GM12878 (cell line): ENCODE measurements around the gene VLDLR. TPM values are rescaled to one million over a fixed set of nuclear protein-coding genes. Genes with fewer than 3 reads are reported as not detected.

Experiments used
- ATAC-seq: fragments of 200-7000 bp; cut with Tn5 transposase; 3 replicates; pipeline ENCODE4 v1.9.1; 2020; ENCODE audit warnings: mild to moderate bottlenecking, moderate library complexity
- BruUV-seq: library from RNA; stranded (reverse); fragments of 400-500 nt; replicated peaks from 2 replicates; lab custom pipeline; 2021; lab: Mats Ljungman, UMichigan
- CTCF ChIA-PET: fragments of 300-600 bp; sonication (Branson Sonifier 250); formaldehyde crosslinking; extraction: SDS; loops from one replicate; lab custom pipeline; 2021; ENCODE audit warnings: inconsistent platforms; lab: Yijun Ruan, JAX
- POLR2A ChIA-PET: fragments of 350-600 bp; formaldehyde crosslinking; extraction: SDS; loops from one replicate; lab custom pipeline; 2021; ENCODE audit warnings: inconsistent platforms; lab: Charles Lee
- RAD21 ChIA-PET: fragments of 300-600 bp; sonication (Branson Sonifier 250); formaldehyde crosslinking; loops from one replicate; lab custom pipeline; 2023; ENCODE audit warnings: antibody characterized with exemption; ENCODE audit not compliant: unreplicated experiment; lab: Charles Lee
- SMC1A ChIA-PET: fragments of 300-600 bp; sonication (Branson Sonifier 250); formaldehyde crosslinking; loops from one replicate; lab custom pipeline; 2023; ENCODE audit not compliant: unreplicated experiment, uncharacterized antibody; lab: Charles Lee
- DNase-seq: peaks from one replicate; pipeline ENCODE4 v3.0.0-alpha.2; 2011; ENCODE audit warnings: low read depth, low spot score
- FAIRE-seq: peaks from 3 replicates; lab custom pipeline; 2011; peaks lifted over from hg19 to GRCh38; lab: Jason Lieb, UNC
- H2AFZ ChIP-seq: 2 replicates; pipeline ENCODE4 v1.6.0; 2011; ENCODE audit warnings: low read depth, low read length, control low read depth; ENCODE audit not compliant: control insufficient read depth
- H3K27ac ChIP-seq: 2 replicates; pipeline ENCODE4 v1.5.1; 2011; ENCODE audit warnings: control low read depth; ENCODE audit not compliant: control insufficient read depth, insufficient read depth
- H3K27me3 ChIP-seq, 2 experiments: replicated peaks in 1 of 2; 2 replicates each; pipeline versions ENCODE4 v1.6.0 to v1.6.1; 2011; ENCODE audit warnings: low read length in 1 of 2; ENCODE audit not compliant: control insufficient read depth in 2 of 2, insufficient read depth in 2 of 2
- H3K36me3 ChIP-seq, 2 experiments: 2 replicates each; pipeline ENCODE4 v1.5.1; 2011; ENCODE audit warnings: low read length in 1 of 2; ENCODE audit not compliant: control insufficient read depth in 2 of 2, insufficient read depth in 2 of 2
- H3K4me1 ChIP-seq: 2 replicates; pipeline ENCODE4 v1.6.1; 2011; ENCODE audit warnings: mild to moderate bottlenecking, low read length, moderate library complexity, mixed read lengths; ENCODE audit not compliant: control insufficient read depth, insufficient read depth
- H3K4me2 ChIP-seq: 2 replicates; pipeline ENCODE4 v1.6.0; 2011; ENCODE audit warnings: control low read depth; ENCODE audit not compliant: control insufficient read depth, insufficient read depth
- H3K4me3 ChIP-seq: fragments of 200-600 bp; sonication (generic); 2 replicates; pipeline ENCODE4 v1.5.1; 2016
- H3K79me2 ChIP-seq: 2 replicates; pipeline ENCODE4 v1.6.0; 2011; ENCODE audit warnings: low read length; ENCODE audit not compliant: control insufficient read depth, insufficient read depth
- H3K9ac ChIP-seq: 2 replicates; pipeline ENCODE4 v1.8.0; 2011; ENCODE audit warnings: low read length, control low read depth, mixed read lengths; ENCODE audit not compliant: control insufficient read depth, insufficient read depth
- H3K9me3 ChIP-seq: replicated peaks from 3 replicates; pipeline ENCODE4 v1.5.1; 2011; ENCODE audit warnings: mild to moderate bottlenecking, low read length; ENCODE audit not compliant: control insufficient read depth, insufficient read depth
- H4K20me1 ChIP-seq: 2 replicates; pipeline ENCODE4 v1.6.0; 2011; ENCODE audit not compliant: control insufficient read depth, insufficient read depth
- BMI1 ChIP-seq: fragments of 450-650 bp; IDR thresholded peaks from 2 replicates; pipeline ENCODE4 v1.6.1; 2016; ENCODE audit warnings: mild to moderate bottlenecking, moderate library complexity, borderline replicate concordance
- CREB1 ChIP-seq: IDR thresholded peaks from 2 replicates; pipeline ENCODE4 v1.6.1; 2012; ENCODE audit warnings: low read depth, mild to moderate bottlenecking, inconsistent platforms
- EZH2 ChIP-seq: IDR thresholded peaks from 2 replicates; pipeline ENCODE4 v1.6.1; 2012; ENCODE audit warnings: low read depth, mild to moderate bottlenecking, control low read depth, inconsistent platforms, low read length, borderline replicate concordance; ENCODE audit not compliant: control insufficient read depth
- FOXM1 ChIP-seq: IDR thresholded peaks from 2 replicates; pipeline ENCODE4 v1.6.1; 2012; ENCODE audit warnings: low read depth, mild to moderate bottlenecking, inconsistent platforms, low read length, moderate library complexity
- IKZF1 ChIP-seq: fragments of 450-650 bp; conservative IDR thresholded peaks from 2 replicates; pipeline ENCODE4 v1.6.1; 2017; ENCODE audit warnings: antibody characterized with exemption, mild to moderate bottlenecking
- NR2F1 ChIP-seq: fragments of 450-650 bp; conservative IDR thresholded peaks from 2 replicates; pipeline ENCODE4 v1.6.1; 2017; ENCODE audit warnings: mild to moderate bottlenecking
- PAX8 ChIP-seq: fragments of 450-650 bp; IDR thresholded peaks from 2 replicates; pipeline ENCODE4 v1.6.1; 2017; ENCODE audit warnings: mild to moderate bottlenecking, moderate library complexity
- RAD21 ChIP-seq: IDR thresholded peaks from 2 replicates; pipeline ENCODE4 v1.6.1; 2011; ENCODE audit warnings: mild to moderate bottlenecking, low read depth, low read length, moderate library complexity; ENCODE audit not compliant: insufficient read depth
- SPI1 ChIP-seq: IDR thresholded peaks from 2 replicates; pipeline ENCODE4 v1.6.1; 2011; ENCODE audit warnings: low read depth, mild to moderate bottlenecking, low read length, moderate library complexity, borderline replicate concordance; ENCODE audit not compliant: insufficient read depth
- WGBS: methylation state at CpG from one replicate; pipeline ENCODE4 v1.1.6; 2016; ENCODE audit warnings: low lambda C conversion rate; ENCODE audit not compliant: insufficient replicate concordance, insufficient coverage; ENCODE audit errors: missing lambda C conversion rate; 5-methylcytosine and 5-hydroxymethylcytosine counted together
- in situ Hi-C: fragments of 300-500 bp; cut with MboI; formaldehyde crosslinking; loops from 9 replicates; pipeline ENCODE4 v1.14.3; 2018; ENCODE audit warnings: mixed read lengths
- intact Hi-C: fragments of 100-400 bp; cut with micrococcal nuclease; formaldehyde crosslinking; loops from one replicate; pipeline ENCODE4 v1.14.2; 2022; ENCODE audit not compliant: unreplicated experiment
- polyA plus RNA-seq, 11 experiments: library from polyadenylated mRNA; depleted of rRNA in 4 of 11; unstranded in 6 of 11; stranded (reverse) in 5 of 11; fragments of >200 nt; fragmentation: Nextera tagmentation in 4 of 11; fragmentation: Illumina TruSeq in 1 of 11; extraction: Ambion mirVana in 4 of 11; extraction: Trizol in 1 of 11; gene quantifications; 1 replicate in 1 of 11; 2 replicates in 10 of 11; pipeline versions ENCODE4 v1.2.1 to v1.2.3, GENCODE V29; 2011 to 2016; ENCODE audit warnings: inconsistent platforms in 2 of 11, missing spikeins in 2 of 11, low read depth in 1 of 11
- total RNA-seq, 4 experiments: library from RNA; depleted of rRNA in 3 of 4; stranded (reverse); fragments of >200 nt in 3 of 4; fragmentation: Illumina TruSeq in 1 of 4; extraction: Trizol in 1 of 4; gene quantifications; 2 replicates each; pipeline versions ENCODE4 v1.2.1 to v1.2.3, GENCODE V29; 2013 to 2021
- TF ChIP-seq, protein P1 (sequence below): fragments of 450-650 bp; formaldehyde crosslinking; IDR thresholded peaks from 2 replicates; pipeline ENCODE4 v1.4.0; 2022; ENCODE audit warnings: mild to moderate bottlenecking, moderate library complexity
- TF ChIP-seq, protein P2 (sequence below): fragments of 450-650 bp; IDR thresholded peaks from 2 replicates; pipeline ENCODE4 v1.6.1; 2017; ENCODE audit warnings: mild to moderate bottlenecking
- TF ChIP-seq, protein P3 (sequence below): fragments of 450-650 bp; formaldehyde crosslinking; IDR thresholded peaks from 2 replicates; pipeline ENCODE4 v1.4.0; 2020; ENCODE audit warnings: mild to moderate bottlenecking, moderate library complexity
- TF ChIP-seq, protein P4 (sequence below): IDR thresholded peaks from 2 replicates; pipeline ENCODE4 v1.6.1; 2012; ENCODE audit warnings: low read depth, low read length, improper control_type of control experiment
- TF ChIP-seq, protein P5 (sequence below): fragments of 450-650 bp; IDR thresholded peaks from 2 replicates; pipeline ENCODE4 v1.6.1; 2017; ENCODE audit warnings: low read depth, mild to moderate bottlenecking, moderate library complexity

The VLDLR gene
- total and polyA plus RNA-seq, 10 of the 15 experiments (the other 5 are each of a cell fraction or from before 2014, with no cell fraction given), result 0.14 to 5.9 (median 0.57) TPM

DNA sequence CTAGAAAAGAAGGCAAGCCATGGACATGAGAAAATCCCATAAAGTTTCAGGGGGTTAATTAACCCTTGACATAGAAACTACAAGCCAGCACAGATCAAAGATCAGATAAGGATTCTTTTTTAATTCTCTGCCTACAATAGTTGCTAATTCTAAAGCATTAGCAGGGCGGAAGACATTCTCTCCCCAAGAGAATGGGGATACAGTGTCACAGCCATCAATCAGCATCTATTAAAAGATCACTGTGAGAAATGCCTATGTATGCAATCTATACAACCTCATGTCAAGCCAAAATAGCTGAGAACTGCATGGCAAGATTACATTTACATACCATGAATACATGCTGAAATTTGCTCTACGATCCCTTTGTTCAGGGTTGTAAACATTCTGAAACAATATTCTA lies 14.3 kb downstream of the VLDLR start:
- Histone ChIP-seq H3K4me2 (no peak overlapping the region), H4K20me1 (no peaks in the 10 kb centered on the region), H3K4me1 (no peaks in the 10 kb centered on the region), H3K9ac (no peak overlapping the region), H3K4me3 (no peak overlapping the region), H3K79me2 (no peaks in the 10 kb centered on the region), H3K9me3 (no peaks in the 10 kb centered on the region), H2AFZ (no peak overlapping the region), H3K27ac (no peak overlapping the region), H3K36me3 (no peaks in the 10 kb centered on the region), H3K27me3 (no peaks in the 10 kb centered on the region)
- SMC1A ChIA-PET, result interaction anchor here (0.6 kb wide), 1 partner anchor 30 kb away, joined by 3 read pairs; no protein-coding TSS in a partner anchor
- ATAC-seq (no peak), FAIRE-seq (no peak), DNase-seq (no peak)
- POLR2A ChIA-PET, result no interaction called here
- in situ Hi-C loops, result no loop called here
- RAD21 ChIA-PET, result no interaction called here
- CTCF ChIA-PET, result no interaction called here
- WGBS, result 69% methylated on average over 2 of the region's 2 CpGs
- intact Hi-C loops, result no loop called here
- no TSS peak for BruUV-seq
- TF ChIP-seq IKZF1, result no peak
- TF ChIP-seq, protein P1, sequence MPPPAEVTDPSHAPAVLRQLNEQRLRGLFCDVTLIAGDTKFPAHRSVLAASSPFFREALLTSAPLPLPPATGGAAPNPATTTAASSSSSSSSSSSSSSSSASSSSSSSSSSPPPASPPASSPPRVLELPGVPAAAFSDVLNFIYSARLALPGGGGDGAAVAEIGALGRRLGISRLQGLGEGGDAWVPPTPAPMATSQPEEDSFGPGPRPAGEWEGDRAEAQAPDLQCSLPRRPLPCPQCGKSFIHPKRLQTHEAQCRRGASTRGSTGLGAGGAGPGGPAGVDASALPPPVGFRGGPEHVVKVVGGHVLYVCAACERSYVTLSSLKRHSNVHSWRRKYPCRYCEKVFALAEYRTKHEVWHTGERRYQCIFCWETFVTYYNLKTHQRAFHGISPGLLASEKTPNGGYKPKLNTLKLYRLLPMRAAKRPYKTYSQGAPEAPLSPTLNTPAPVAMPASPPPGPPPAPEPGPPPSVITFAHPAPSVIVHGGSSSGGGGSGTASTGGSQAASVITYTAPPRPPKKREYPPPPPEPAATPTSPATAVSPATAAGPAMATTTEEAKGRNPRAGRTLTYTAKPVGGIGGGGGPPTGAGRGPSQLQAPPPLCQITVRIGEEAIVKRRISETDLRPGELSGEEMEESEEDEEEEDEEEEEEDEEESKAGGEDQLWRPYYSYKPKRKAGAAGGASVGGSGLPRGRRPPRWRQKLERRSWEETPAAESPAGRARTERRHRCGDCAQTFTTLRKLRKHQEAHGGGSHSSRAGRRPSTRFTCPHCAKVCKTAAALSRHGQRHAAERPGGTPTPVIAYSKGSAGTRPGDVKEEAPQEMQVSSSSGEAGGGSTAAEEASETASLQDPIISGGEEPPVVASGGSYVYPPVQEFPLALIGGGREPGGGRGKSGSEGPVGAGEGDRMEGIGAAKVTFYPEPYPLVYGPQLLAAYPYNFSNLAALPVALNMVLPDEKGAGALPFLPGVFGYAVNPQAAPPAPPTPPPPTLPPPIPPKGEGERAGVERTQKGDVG (CRISPR knock-in tag), result no peak
- no peak for TF ChIP-seq SPI1
- no peak for TF ChIP-seq CREB1
- no peak for TF ChIP-seq EZH2
- TF ChIP-seq, protein P2, sequence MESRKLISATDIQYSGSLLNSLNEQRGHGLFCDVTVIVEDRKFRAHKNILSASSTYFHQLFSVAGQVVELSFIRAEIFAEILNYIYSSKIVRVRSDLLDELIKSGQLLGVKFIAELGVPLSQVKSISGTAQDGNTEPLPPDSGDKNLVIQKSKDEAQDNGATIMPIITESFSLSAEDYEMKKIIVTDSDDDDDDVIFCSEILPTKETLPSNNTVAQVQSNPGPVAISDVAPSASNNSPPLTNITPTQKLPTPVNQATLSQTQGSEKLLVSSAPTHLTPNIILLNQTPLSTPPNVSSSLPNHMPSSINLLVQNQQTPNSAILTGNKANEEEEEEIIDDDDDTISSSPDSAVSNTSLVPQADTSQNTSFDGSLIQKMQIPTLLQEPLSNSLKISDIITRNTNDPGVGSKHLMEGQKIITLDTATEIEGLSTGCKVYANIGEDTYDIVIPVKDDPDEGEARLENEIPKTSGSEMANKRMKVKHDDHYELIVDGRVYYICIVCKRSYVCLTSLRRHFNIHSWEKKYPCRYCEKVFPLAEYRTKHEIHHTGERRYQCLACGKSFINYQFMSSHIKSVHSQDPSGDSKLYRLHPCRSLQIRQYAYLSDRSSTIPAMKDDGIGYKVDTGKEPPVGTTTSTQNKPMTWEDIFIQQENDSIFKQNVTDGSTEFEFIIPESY, result no peak
- no peak for TF ChIP-seq BMI1
- TF ChIP-seq, protein P3, sequence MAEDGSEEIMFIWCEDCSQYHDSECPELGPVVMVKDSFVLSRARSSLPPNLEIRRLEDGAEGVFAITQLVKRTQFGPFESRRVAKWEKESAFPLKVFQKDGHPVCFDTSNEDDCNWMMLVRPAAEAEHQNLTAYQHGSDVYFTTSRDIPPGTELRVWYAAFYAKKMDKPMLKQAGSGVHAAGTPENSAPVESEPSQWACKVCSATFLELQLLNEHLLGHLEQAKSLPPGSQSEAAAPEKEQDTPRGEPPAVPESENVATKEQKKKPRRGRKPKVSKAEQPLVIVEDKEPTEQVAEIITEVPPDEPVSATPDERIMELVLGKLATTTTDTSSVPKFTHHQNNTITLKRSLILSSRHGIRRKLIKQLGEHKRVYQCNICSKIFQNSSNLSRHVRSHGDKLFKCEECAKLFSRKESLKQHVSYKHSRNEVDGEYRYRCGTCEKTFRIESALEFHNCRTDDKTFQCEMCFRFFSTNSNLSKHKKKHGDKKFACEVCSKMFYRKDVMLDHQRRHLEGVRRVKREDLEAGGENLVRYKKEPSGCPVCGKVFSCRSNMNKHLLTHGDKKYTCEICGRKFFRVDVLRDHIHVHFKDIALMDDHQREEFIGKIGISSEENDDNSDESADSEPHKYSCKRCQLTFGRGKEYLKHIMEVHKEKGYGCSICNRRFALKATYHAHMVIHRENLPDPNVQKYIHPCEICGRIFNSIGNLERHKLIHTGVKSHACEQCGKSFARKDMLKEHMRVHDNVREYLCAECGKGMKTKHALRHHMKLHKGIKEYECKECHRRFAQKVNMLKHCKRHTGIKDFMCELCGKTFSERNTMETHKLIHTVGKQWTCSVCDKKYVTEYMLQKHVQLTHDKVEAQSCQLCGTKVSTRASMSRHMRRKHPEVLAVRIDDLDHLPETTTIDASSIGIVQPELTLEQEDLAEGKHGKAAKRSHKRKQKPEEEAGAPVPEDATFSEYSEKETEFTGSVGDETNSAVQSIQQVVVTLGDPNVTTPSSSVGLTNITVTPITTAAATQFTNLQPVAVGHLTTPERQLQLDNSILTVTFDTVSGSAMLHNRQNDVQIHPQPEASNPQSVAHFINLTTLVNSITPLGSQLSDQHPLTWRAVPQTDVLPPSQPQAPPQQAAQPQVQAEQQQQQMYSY, result no peak
- TF ChIP-seq, protein P4, sequence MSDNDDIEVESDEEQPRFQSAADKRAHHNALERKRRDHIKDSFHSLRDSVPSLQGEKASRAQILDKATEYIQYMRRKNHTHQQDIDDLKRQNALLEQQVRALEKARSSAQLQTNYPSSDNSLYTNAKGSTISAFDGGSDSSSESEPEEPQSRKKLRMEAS, result no peak
- TF ChIP-seq NR2F1, result no peak
- no peak for TF ChIP-seq RAD21
- TF ChIP-seq, protein P5, sequence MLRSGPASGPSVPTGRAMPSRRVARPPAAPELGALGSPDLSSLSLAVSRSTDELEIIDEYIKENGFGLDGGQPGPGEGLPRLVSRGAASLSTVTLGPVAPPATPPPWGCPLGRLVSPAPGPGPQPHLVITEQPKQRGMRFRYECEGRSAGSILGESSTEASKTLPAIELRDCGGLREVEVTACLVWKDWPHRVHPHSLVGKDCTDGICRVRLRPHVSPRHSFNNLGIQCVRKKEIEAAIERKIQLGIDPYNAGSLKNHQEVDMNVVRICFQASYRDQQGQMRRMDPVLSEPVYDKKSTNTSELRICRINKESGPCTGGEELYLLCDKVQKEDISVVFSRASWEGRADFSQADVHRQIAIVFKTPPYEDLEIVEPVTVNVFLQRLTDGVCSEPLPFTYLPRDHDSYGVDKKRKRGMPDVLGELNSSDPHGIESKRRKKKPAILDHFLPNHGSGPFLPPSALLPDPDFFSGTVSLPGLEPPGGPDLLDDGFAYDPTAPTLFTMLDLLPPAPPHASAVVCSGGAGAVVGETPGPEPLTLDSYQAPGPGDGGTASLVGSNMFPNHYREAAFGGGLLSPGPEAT, result no peak
- no peak for TF ChIP-seq PAX8
- no peak for TF ChIP-seq FOXM1
